Activated CD8-positive, alpha-beta memory T cell treated with anti-CD3 and anti-CD28 coated beads, Interleukin-2, amount 50 U/mL, for 1 hour (primary cell): ENCODE results near the gene SPATA46.
"Not testable (repeated sequence)": the region's sequence is repeated elsewhere in the genome, so short reads cannot be mapped to it uniquely, and the experiment has no call there.

ENCODE experiments used
- DNase-seq: peaks from one replicate; pipeline ENCODE4 v3.0.0-alpha.2; 2020; ENCODE audit errors: extremely low read depth

SPATA46 gene

GRCh38 chr1:162376691-162377090, at the start of gene SPATA46:
Gene SPATA46, minus strand, starts transcription at chr1:162376854. Its CDS starts 64 bp downstream, at chr1:162376790.
- DNase-seq: no peak

- DNase-seq: no peak
Measured at GRCh38 chr1:162422662-162423375, 46.2 kb upstream of the SPATA46 start.

- DNase-seq: no peak
Measured at GRCh38 chr1:162421258-162422164, 44.9 kb upstream of the SPATA46 start.

DNA sequence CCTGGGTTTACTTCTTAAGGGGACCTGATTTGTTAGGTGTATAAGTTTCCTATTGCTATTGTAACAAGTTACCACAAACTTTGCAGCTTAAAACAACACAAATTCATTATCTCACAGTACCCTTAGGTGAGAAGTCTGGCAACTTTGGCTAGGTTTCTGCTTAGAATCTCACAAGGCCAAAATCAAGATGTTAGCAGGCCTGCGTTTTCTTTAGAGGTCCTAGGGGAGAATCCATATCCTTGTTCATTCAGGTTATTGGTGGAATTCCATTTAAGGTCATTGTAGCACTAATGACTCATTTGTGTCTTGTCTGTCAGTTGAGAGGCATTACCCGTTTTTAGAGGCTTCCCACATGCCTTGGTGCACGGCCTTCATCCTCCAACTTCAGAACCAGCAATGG, 43.5 kb upstream of the SPATA46 start:
- no peak for DNase-seq

- not testable (repeated sequence) for DNase-seq
Measured at GRCh38 chr1:162419450-162419931, 42.8 kb upstream of the SPATA46 start.

DNA sequence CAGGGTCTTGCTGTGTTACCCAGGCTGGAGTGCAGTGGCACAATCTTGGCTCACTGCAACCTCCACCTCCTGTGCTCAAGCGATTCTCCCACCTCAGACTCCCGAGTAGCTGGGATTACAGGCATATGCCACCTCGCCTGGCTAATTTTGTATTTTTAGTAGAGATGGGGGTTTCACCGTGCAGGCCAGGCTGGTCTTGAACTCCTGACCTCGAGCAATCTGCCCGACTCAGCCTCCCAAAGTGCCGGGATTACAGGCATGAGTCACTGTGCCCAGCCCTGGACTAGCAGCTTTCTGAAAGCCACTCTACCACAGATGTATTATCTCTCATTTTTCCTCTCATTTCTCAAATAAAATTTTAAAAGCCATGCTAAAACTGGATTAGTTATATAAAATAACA, 41.9 kb upstream of the SPATA46 start:
- DNase-seq: not testable (repeated sequence)

DNA sequence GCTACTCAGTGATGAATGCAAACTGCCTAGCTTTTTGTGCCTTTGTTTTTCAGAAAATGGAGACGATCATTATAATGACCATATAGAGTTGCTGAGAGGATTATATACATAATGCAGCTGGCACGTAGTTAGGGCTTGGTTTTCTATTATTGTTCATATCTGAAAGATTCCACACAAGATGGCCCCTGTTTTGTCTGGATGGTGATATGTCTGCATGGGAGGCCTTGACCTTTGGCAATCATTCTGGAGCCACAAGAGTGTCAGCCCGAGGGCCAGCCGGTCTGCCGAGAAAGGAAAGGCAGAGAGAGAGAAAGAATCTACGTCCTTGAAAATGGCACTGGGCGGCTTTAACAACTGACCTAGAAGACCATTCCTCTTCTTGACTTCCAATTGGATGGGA, 41.0 kb upstream of the SPATA46 start:
- DNase-seq: no peak

DNA sequence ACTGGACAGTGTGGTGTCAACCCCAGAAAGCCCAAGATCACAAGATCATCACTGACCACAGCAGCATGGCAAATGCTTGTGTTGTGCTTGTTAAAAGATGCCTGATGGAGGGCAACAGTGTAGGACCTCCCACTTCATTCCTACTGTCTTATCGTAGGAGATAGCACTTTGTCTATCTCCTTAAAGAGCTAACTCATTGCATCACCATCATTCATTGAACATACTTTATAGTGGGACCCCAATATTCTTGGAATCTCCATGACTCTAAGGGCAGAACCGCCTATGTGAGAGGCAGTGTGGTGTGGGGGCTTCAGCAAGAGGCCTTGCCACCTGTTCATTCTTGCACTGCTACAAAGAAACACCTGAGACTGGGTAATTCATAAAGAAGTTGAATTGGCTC, 40.3 kb upstream of the SPATA46 start:
- DNase-seq: no peak

- DNase-seq: no peak
Measured at GRCh38 chr1:162416215-162416614, 39.6 kb upstream of the SPATA46 start.

- no peak for DNase-seq
Measured at GRCh38 chr1:162412002-162412401, 35.3 kb upstream of the SPATA46 start, which contains the start of gene SH2D1B. Gene SH2D1B, minus strand, starts transcription at chr1:162412136. Its CDS starts 120 bp downstream, at chr1:162412016.

DNA sequence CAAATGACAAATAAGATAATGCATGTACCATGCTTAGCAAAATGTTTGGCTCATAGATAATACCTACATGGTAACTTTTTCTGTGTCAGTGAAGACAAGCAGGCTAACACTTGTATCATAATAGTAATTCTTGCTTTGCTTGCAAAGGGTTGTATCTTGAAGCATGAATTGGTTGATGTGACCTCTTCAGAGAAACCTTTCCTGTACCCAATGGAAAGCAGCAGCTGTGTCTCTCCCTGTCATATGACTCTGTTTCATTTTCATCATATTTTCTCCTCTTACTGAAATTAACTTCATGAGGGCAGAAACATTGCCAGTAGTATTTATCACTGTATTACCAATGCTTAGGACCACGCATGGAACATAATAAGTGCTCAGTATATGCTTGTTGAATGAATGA, 30.9 kb upstream of the SPATA46 start:
- DNase-seq: no peak

GRCh38 chr1:162406811-162407210, 30.2 kb upstream of the SPATA46 start:
- DNase-seq: no peak

- DNase-seq: no peak
Measured at GRCh38 chr1:162405800-162406199, 29.1 kb upstream of the SPATA46 start.

DNA sequence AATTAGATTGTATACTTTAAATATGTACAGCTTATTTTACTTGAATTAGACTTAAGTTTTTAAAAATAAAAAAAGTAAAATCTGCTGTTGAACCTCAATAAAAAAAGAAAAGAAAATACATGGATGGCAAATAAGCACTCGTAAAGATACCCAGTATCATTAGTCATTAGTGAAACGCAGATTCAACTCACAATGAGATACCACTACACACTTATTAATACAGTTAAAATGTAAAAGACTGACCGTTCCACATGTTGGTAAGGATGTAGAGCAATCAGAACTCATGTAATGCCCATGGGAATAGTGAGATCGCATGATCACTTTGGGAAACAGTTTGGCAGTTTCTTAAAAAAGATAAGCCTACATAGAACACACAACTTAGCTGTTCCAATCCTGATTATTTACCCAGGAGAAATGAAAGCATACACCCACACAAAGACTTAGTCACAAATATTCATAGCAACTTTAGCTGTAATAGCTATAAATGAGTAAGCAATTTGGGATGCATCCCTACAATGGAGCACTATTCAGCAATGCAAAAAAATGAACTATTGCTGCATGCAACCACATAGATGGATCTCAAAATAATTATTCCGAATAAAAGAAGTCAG, 28.0 kb upstream of the SPATA46 start:
- no peak for DNase-seq

- no peak for DNase-seq
Measured at GRCh38 chr1:162400790-162401355, 24.2 kb upstream of the SPATA46 start.

DNA sequence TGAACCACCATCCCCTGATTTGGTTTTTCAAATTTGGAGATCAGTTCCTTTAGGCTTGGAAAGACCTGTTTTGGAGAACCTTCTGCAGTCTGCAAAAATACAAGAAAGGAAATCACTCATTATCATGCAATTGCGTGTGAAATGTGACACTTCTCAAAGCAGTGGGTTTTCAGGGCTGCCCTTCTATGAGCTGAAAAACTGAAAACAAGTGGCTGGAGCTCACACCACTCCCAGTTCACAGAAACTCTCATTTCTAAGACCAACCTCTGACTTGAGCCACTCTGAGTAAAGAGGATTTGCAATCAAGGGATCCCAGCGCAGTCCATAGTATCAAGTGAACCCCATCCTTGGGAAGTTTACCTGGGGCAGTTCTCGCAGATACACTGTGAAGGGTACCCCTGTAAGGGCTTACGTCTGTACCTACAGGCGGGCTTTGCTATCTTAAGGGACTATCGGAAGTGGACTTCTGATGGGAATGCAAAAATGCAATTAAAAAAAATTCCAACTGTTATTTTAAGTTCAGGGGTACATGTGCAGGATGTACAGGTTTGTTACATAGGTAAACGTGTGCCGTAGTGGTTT, 22.4 kb upstream of the SPATA46 start:
- no peak for DNase-seq

DNA sequence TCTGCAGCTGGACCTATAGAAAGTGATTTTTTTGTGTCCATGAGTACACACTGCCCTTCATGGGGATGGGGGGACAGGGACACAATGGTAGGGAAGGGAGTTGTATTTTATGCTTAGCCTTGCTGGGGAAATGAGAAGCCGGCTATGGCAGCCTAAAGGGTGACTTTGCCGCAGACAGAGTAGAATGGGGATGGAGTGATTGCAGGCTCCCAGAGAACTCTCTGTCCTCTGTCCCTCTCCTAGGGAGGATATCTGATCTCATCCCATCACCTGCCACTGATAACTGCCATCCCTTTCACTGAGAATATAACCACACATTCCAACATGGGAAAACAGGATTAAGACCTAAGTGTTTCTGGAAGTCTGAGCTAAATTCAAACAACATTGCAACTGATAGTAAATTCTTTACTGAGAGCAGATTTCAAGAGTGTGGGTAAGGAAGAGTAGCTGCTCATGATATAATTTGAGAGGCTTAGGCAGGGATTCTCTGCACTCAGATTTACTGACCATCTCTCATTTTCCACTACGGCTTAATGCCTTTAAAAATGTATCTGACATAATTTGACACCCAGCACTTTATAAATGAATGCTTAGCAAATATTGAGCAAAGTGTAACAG, 21.4 kb upstream of the SPATA46 start:
- DNase-seq: no peak

GRCh38 chr1:162397039-162397448, 20.4 kb upstream of the SPATA46 start:
- DNase-seq: no peak

DNA sequence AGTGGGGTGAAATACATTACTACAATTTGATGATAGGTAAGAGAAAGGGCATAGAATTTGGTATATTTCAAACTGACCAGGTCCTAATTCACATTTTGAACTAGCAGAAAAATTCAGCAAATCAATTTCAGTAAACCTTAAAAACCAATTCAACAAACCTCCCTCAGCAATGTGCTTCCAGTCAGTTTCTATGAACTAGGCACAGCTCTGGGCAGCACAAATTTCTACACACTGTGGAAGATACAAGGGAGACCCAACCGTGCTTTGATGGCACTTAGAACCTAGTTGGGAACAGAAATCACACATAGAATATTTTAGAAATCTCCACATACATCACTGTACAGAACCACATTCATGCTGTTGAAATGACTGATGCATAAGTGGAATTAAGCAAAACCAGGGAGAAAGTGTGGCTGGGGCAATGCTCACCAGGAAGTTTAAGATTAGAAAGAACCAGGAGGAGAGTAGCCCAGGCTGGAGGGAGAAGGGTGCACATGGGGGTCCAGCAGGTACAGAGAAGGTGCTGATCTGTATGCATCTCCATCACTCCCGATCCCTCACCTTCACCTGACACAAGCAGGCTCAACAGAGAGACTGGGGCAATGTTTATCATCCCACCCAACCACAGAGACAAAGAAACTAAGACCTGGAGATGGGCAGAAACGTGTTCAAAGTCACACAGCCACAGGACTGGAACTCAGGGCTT, 19.7 kb upstream of the SPATA46 start:
- DNase-seq: no peak

DNA sequence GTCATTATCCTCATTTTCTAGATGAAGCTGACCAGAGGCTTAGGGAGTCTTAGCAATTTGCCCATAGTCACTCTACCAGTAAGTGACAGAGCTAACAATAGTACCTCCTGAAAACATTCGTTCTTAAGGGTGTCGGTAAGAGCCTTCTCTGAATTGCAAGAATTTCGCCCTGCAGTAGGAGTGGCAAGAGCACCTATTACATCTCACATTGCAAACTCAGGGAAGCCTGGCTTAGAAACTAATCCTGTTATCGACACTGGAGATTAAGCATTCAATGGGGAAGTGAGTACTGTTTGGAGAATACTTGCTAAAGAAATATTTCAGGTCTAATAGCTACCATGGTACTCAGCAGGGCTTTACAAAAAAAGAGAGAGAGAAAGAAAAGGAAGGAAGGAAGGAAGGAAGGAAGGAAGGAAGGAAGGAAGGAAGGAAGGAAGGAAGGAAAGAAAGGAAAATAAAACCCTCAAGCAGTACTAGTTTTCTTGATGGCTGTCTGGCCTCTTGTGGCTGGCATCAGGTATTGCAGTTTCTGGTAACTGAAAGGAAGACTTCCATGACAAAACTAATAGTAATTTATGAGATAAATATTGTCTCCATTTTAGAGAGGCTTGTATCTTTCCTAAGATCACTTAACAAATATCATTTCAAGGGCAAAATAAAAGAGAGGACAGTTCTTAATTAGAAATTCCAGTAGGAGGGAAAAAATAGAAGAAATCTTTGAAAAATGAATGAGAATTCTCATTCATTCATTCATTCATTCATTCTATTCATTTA, 15.3 kb upstream of the SPATA46 start:
- DNase-seq: no peak
